ENCODE results near the gene PTOV1. TPM values are rescaled to one million over a fixed set of nuclear protein-coding genes. Genes with fewer than 3 reads are reported as not detected.

The PTOV1 gene
- total and polyA plus RNA-seq, 2 of the 8 experiments (the other 6 are each of a cell fraction or from before 2014, with no cell fraction given): 147 to 251 TPM

- TF ChIP-seq TAF7 (optimal IDR thresholded peaks at IDR 0.05; ENCODE audit: borderline replicate concordance, low read depth, low read length) (peak; percentile 58), FOSL1 (IDR thresholded peaks at IDR 0.05; ENCODE audit: insufficient read depth, low read depth, low read length) (no peak), ZNF274 (IDR thresholded peaks at IDR 0.05; ENCODE audit: borderline replicate concordance, extremely low read depth, low read length) (no peak), SIX5 (IDR thresholded peaks at IDR 0.05; ENCODE audit: low read depth, low read length) (peak; percentile 65), SP1 (IDR thresholded peaks at IDR 0.05; ENCODE audit: low read depth, low read length) (peak; percentile 82), TBP (IDR thresholded peaks at IDR 0.05; ENCODE audit: low read depth, low read length) (peak; percentile 67), MAX (IDR thresholded peaks at IDR 0.05) (peak; percentile 86), YY1 (IDR thresholded peaks at IDR 0.05; ENCODE audit: low read depth, low read length) (peak; percentile 99), POU5F1 (IDR thresholded peaks at IDR 0.05; ENCODE audit: low read depth, low read length) (no peak), CBX5 (IDR thresholded peaks at IDR 0.05; ENCODE audit: low read depth, low read length) (no peak), TAF1 (IDR thresholded peaks at IDR 0.05; ENCODE audit: low read depth, low read length) (peak; percentile 91; the same call in 1 of the 2 replicates), EP300 (IDR thresholded peaks at IDR 0.05; ENCODE audit: borderline replicate concordance in 1 of 2, low read depth in 2 of 2, low read length in 2 of 2) (peak in 1 of 2 experiments; percentile 97; a peak in 1 of 3 replicates), CHD2 (IDR thresholded peaks at IDR 0.05; ENCODE audit: low read length) (peak; percentile 10; the same call in 1 of the 2 replicates), KDM1A (IDR thresholded peaks at IDR 0.05; ENCODE audit: borderline replicate concordance, low read length) (no peak), RXRA (IDR thresholded peaks at IDR 0.05; ENCODE audit: insufficient read depth, low read depth, low read length) (no peak), BRCA1 (IDR thresholded peaks at IDR 0.05; ENCODE audit: low read depth, low read length) (no peak), SRF (IDR thresholded peaks at IDR 0.05; ENCODE audit: low read depth, low read length) (0 out of 2 replicates have a peak, but pooled peaks have one; percentile 16), EZH2 (IDR thresholded peaks at IDR 0.05; ENCODE audit: low read depth, low read length, severe bottlenecking) (no peak), TEAD4 (IDR thresholded peaks at IDR 0.05; ENCODE audit: low read depth, low read length) (peak; percentile 81), CTCF (IDR thresholded peaks at IDR 0.05; ENCODE audit: control extremely low read depth in 1 of 3, insufficient read depth in 1 of 3, low read depth in 1 of 3, low read length in 3 of 3) (peak; percentile 46 to 53 (median 48)), SP2 (IDR thresholded peaks at IDR 0.05; ENCODE audit: low read length) (no peak), SP4 (IDR thresholded peaks at IDR 0.05; ENCODE audit: low read length) (peak; percentile 90; the same call in 1 of the 2 replicates)
Observed at GRCh38 chr19:49812997-49813861, 37.7 kb upstream of the PTOV1 start, which contains the start of gene FUZ (continued).

Measured in H1 (cell line).